ENCODE measurements around the gene SLC29A1.

SLC29A1 gene

GRCh38 chr6:44278315-44278714 is 54.9 kb downstream of the SLC29A1 start:
- TF ChIP-seq, protein P1, sequence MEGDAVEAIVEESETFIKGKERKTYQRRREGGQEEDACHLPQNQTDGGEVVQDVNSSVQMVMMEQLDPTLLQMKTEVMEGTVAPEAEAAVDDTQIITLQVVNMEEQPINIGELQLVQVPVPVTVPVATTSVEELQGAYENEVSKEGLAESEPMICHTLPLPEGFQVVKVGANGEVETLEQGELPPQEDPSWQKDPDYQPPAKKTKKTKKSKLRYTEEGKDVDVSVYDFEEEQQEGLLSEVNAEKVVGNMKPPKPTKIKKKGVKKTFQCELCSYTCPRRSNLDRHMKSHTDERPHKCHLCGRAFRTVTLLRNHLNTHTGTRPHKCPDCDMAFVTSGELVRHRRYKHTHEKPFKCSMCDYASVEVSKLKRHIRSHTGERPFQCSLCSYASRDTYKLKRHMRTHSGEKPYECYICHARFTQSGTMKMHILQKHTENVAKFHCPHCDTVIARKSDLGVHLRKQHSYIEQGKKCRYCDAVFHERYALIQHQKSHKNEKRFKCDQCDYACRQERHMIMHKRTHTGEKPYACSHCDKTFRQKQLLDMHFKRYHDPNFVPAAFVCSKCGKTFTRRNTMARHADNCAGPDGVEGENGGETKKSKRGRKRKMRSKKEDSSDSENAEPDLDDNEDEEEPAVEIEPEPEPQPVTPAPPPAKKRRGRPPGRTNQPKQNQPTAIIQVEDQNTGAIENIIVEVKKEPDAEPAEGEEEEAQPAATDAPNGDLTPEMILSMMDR (IDR thresholded peaks at IDR 0.05; ENCODE audit: low read depth, low read length): no peak
- no peak overlapping the region for H3K4me3 ChIP-seq (ENCODE audit: low read depth, low read length)
- in situ Hi-C loops (cut with HindIII; ENCODE audit: low sequenced_read_pairs): no loop called here
- DNase-seq (ENCODE audit: low read depth, low spot score): no peak

GRCh38 chr6:44278774-44279697 is 55.6 kb downstream of the SLC29A1 start:
- in situ Hi-C loops (cut with HindIII; ENCODE audit: low sequenced_read_pairs): no loop called here
- DNase-seq (ENCODE audit: low read depth, low spot score): no peak
- H3K4me3 ChIP-seq (ENCODE audit: low read depth, low read length): no peak overlapping the region
- TF ChIP-seq, protein P1 (IDR thresholded peaks at IDR 0.05; ENCODE audit: low read depth, low read length): no peak

All from astrocyte of the spinal cord (primary cell).